Activated CD4-positive, alpha-beta memory T cell treated with anti-CD3 and anti-CD28 coated beads for 36 hours (primary cell): Measurements from ENCODE around the gene E2F1. TPM values are rescaled to one million over a fixed set of nuclear protein-coding genes. Genes with fewer than 3 reads are reported as not detected.
"Not testable (repeated sequence)": the region's sequence is repeated elsewhere in the genome, so short reads cannot be mapped to it uniquely, and the experiment has no call there.

Experiments
- CTCF ChIA-PET: fragments of 350-600 bp; sonication (Branson Sonifier 250); formaldehyde crosslinking; loops from one replicate; lab custom pipeline; 2021; ENCODE audit warnings: antibody characterized with exemption, inconsistent platforms; lab: Charles Lee
- POLR2A ChIA-PET: fragments of 350-600 bp; sonication (Branson Sonifier 250); formaldehyde crosslinking; loops from one replicate; lab custom pipeline; 2021; ENCODE audit warnings: antibody characterized with exemption; lab: Charles Lee
- DNase-seq: peaks from one replicate; pipeline ENCODE4 v3.0.0-alpha.2; 2020
- H3K27ac Mint-ChIP-seq: one replicate; pipeline ENCODE4 v1.8.0; 2021; ENCODE audit warnings: mixed read lengths
- H3K27me3 Mint-ChIP-seq: one replicate; pipeline ENCODE4 v1.8.0; 2021; ENCODE audit warnings: mixed read lengths
- H3K36me3 Mint-ChIP-seq: one replicate; pipeline ENCODE4 v1.8.0; 2021; ENCODE audit warnings: mixed read lengths
- H3K4me1 Mint-ChIP-seq: one replicate; pipeline ENCODE4 v1.8.0; 2021; ENCODE audit warnings: low read depth, mixed read lengths
- H3K4me3 Mint-ChIP-seq: one replicate; pipeline ENCODE4 v1.8.0; 2021; ENCODE audit warnings: mild to moderate bottlenecking, mixed read lengths
- H3K9me3 Mint-ChIP-seq: one replicate; pipeline ENCODE4 v1.8.0; 2021; ENCODE audit warnings: mixed read lengths
- intact Hi-C: fragments of 100-400 bp; cut with micrococcal nuclease; formaldehyde crosslinking; loops from one replicate; pipeline ENCODE4 v1.15.1; 2023
- total RNA-seq, 2 experiments: library from RNA; stranded (reverse); gene quantifications; one replicate each; pipeline ENCODE4 v1.2.3, GENCODE V29; 2021

Gene E2F1
- total RNA-seq, 2 experiments from 2014 or later = 66.8 to 67.8 TPM

DNA sequence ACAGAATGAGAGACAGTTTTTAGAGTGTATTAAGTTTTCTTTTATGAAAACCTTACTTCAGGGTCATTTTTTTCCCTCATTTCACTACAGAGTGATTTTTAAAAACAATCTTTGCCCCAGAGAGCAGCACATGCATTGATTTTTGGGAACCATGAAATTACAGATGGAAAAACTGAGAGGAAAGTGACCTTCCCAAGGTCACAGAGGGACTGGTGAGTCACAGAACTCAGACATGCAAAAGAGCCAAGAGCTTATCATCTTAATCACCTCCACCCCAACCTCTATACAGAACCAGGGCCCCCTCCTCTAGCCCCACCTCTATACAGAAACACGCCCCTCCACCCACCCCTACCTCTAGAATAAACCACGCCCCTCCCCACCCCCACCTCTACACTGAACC lies 23.2 kb upstream of the E2F1 start:
- H3K9me3 Mint-ChIP-seq = no peaks in the 10 kb centered on the region
- peaks cover 11% of the 10 kb centered on the region for H3K4me1 Mint-ChIP-seq
- CTCF ChIA-PET = no interaction called here

DNA sequence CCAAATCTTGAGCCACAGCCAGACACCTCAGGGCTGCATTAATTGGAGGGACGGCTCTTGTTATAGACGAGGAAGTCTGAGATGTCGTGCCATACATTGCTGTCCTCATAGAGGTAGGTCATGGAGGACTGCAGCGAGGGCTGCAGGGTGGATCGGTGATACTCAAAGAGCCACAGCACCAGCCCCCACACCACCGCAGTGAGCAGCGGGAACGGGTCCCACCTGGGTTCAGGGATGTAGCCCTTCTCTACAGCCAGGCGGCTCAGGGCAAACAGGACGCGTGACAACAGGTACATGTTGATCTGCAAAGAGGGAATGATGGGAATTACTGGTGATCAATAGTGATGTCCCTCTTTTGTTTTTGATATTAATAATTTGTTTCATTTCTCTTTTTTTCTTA lies 21.5 kb upstream of the E2F1 start:
- peaks cover 11% of the 10 kb centered on the region for H3K4me1 Mint-ChIP-seq
- no peak overlapping the region for H3K27ac Mint-ChIP-seq
- DNase-seq = no peak
- ChIA-PET POLR2A (no interaction called here), CTCF (no interaction called here)
- H3K9me3 Mint-ChIP-seq = no peaks in the 10 kb centered on the region
- H3K36me3 Mint-ChIP-seq = peaks cover 9% of the 10 kb centered on the region
- no peaks in the 10 kb centered on the region for H3K27me3 Mint-ChIP-seq
- intact Hi-C loops = no loop called here
- H3K4me3 Mint-ChIP-seq = no peak overlapping the region

More for the DNA sequence above, 23.2 kb upstream of the E2F1 start:
- H3K4me3 Mint-ChIP-seq = no peak overlapping the region
- H3K27me3 Mint-ChIP-seq = no peaks in the 10 kb centered on the region
- DNase-seq = no peak
- H3K36me3 Mint-ChIP-seq = peaks cover 17% of the 10 kb centered on the region
- POLR2A ChIA-PET = interaction anchor here (1.4 kb wide), 1 partner anchor 10 kb away, joined by 4 read pairs; the partner anchor contains the start of gene PXMP4
- intact Hi-C loops = no loop called here
- H3K27ac Mint-ChIP-seq = peak overlapping the region; percentile 75

DNA sequence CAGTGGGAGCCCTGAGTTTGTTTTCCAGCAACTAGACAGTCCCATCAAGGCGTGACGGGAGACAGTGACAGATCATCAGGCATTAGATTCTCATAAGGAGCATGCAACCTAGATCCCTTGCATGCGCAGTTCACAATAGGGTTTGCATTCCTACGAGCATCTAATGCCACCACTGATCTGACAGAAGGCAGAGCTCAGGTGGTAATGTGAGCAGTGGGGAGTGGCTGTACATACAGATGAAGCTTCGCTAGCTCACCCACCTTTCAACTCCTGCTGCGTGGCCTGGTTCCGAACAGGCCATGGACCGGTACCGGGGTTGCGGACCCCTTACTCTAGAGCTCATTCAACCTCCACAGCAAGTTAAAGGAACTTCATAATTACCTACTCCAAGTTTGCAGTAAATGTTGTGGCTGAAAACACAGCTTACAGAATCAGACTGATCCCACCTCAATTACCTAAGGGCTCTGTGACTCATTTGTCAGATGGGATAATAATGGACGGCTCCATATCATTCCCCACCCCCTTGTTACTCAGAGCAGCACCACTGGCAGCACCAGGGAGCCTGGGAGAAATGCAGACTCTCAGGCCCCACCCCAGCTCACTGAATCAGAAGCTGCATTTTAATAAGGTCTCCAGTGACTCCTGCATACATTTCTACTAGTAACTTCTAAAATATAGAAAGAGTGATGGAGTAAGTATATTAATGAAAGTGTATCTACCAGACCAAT lies 18.2 kb upstream of the E2F1 start:
- CTCF ChIA-PET = no interaction called here
- Mint-ChIP-seq H3K4me1 (peaks cover 3% of the 10 kb centered on the region), H3K4me3 (no peak overlapping the region), H3K27me3 (no peaks in the 10 kb centered on the region), H3K9me3 (no peaks in the 10 kb centered on the region), H3K27ac (no peak overlapping the region), H3K36me3 (no peaks in the 10 kb centered on the region)
- intact Hi-C loops = no loop called here
- DNase-seq = no peak
- POLR2A ChIA-PET = no interaction called here

DNA sequence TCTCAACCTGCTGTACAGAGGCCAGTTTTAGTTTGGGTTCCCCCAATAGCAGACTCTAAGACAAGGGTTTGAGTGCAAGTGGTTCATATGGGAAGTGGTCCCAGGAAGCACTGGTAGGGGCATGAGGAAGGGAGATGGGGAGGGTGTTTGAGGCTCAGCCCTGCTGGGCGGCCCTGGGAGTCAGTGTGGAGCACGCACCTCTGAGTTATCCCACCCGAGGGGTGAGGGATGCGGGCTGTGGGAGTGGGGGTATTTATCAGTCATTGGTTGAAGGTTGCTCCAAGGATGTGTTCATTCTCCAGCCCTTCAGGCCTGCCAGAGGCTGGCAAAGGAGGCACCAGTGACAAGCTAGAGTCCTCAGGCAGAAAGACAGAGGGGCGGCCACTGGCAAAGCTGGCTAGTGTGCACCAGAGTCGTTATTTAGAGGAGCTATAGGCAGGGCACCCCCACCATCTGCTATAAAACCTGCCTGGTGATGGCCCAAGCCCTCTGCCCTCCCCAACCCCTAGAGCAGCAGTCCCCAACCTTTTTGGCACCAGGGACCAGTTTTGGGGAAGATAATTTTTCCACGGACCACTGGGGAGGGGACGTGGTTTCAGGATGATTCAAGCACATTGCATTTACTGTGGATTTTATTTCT lies 17.4 kb upstream of the E2F1 start:
- no peak for DNase-seq
- H3K9me3 Mint-ChIP-seq = no peaks in the 10 kb centered on the region
- H3K4me1 Mint-ChIP-seq = no peaks in the 10 kb centered on the region
- no peaks in the 10 kb centered on the region for H3K27me3 Mint-ChIP-seq
- H3K4me3 Mint-ChIP-seq = no peak overlapping the region
- H3K27ac Mint-ChIP-seq = no peak overlapping the region
- ChIA-PET POLR2A (no interaction called here), CTCF (no interaction called here)
- intact Hi-C loops = no loop called here
- no peaks in the 10 kb centered on the region for H3K36me3 Mint-ChIP-seq

DNA sequence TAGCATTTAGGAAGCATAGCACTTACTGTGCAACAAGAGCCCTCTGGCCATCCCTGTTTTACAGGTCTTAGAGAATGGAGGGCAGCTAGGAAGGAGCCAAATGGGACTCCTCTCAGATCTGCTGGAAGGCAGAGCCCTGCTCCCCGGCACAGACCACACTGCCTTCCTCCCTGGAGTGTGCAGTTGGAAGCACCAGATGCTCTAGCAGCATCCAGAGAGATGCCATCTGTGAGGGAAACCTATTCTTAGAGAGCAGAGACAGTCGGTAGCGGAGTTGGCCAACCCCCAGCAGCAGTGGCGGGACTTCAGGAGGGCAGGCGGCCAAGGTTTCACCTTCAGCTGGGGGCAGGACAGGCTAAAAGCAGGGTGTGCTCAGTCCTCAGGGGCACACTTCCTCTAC lies 16.7 kb upstream of the E2F1 start:
- intact Hi-C loops = no loop called here
- Mint-ChIP-seq H3K9me3 (peaks cover 3% of the 10 kb centered on the region), H3K4me3 (no peak overlapping the region), H3K4me1 (no peaks in the 10 kb centered on the region), H3K27ac (no peak overlapping the region), H3K27me3 (no peaks in the 10 kb centered on the region), H3K36me3 (no peaks in the 10 kb centered on the region)
- ChIA-PET CTCF (no interaction called here), POLR2A (no interaction called here)
- no peak for DNase-seq

DNA sequence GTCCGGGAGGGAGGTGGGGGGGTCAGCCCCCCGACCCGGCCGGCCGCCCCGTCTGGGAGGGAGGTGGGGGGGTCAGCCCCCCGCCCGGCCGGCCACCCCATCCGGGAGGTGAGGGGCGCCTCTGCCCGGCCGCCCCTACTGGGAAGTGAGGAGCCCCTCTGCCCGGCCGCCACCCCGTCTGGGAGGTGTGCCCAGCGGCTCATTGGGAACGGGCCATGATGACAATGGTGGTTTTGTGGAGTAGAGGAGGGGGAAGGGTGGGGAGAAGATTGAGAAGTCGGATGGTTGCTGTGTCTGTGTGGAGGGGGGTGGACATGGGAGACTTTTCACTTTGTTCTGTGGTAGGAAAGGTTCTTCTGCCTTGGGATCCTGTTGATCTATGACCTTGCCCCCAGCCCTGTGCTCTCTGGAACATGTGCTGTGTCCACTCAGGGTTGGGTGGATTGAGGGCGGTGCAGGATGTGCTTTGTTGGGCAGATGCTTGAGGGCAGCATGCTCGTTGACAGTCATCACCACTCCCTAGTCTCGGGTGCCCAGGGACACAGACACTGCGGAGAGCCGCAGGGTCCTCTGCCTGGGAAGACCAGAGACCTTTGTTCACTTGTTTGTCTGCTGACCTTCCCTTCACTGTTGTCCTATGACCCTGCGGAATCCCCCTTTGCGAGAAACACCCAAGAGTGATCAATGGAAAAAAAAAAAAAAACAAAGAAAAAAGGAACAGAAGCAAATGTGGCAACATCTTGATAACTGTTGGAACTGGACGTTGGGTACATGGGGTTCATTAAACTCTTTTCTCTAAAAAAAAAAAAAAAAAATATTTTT lies 15.7 kb upstream of the E2F1 start:
- no peak for DNase-seq
- CTCF ChIA-PET = no interaction called here
- intact Hi-C loops = no loop called here

GRCh38 chr20:33700696-33701441 lies 14.7 kb upstream of the E2F1 start:
- H3K9me3 Mint-ChIP-seq, H3K4me3 Mint-ChIP-seq, H3K27me3 Mint-ChIP-seq, H3K4me1 Mint-ChIP-seq, POLR2A ChIA-PET, DNase-seq, H3K36me3 Mint-ChIP-seq, H3K27ac Mint-ChIP-seq, CTCF ChIA-PET, intact Hi-C loops: not testable (repeated sequence)

More for the DNA sequence above, 15.7 kb upstream of the E2F1 start:
- POLR2A ChIA-PET = no interaction called here
- Mint-ChIP-seq H3K36me3 (no peaks in the 10 kb centered on the region), H3K4me1 (no peaks in the 10 kb centered on the region), H3K9me3 (peaks cover 3% of the 10 kb centered on the region), H3K4me3 (no peak overlapping the region), H3K27me3 (no peaks in the 10 kb centered on the region), H3K27ac (no peak overlapping the region)

- CTCF ChIA-PET, DNase-seq, H3K4me3 Mint-ChIP-seq, H3K9me3 Mint-ChIP-seq, H3K4me1 Mint-ChIP-seq, intact Hi-C loops, H3K27me3 Mint-ChIP-seq, H3K27ac Mint-ChIP-seq, POLR2A ChIA-PET, H3K36me3 Mint-ChIP-seq: not testable (repeated sequence)
Measured at GRCh38 chr20:33698966-33699365, 12.8 kb upstream of the E2F1 start.

DNA sequence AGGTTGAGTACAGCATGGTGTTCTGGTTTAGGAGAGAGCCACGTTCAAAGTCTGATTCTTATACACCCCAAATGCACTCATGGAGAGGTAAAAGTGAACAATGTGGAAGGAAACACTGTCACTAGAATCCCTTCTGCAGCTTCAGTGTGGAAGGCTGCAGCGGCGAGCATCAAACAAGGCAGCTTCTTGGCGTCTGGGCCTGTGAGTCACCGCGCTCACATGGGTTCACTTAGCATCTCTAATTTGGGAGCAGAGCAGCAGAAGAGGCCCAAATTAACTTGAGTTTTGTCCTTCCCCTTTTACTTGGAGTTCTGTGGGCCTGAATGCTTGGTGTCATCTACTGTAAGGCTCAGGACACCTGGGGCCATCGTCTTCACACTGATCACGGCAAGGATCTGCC lies 10.9 kb upstream of the E2F1 start:
- DNase-seq = no peak
- H3K36me3 Mint-ChIP-seq = no peaks in the 10 kb centered on the region
- intact Hi-C loops = no loop called here
- peaks cover 3% of the 10 kb centered on the region for H3K9me3 Mint-ChIP-seq
- H3K27me3 Mint-ChIP-seq = no peaks in the 10 kb centered on the region
- ChIA-PET POLR2A (no interaction called here), CTCF (no interaction called here)
- no peaks in the 10 kb centered on the region for H3K4me1 Mint-ChIP-seq
- H3K27ac Mint-ChIP-seq = no peak overlapping the region
- H3K4me3 Mint-ChIP-seq = no peak overlapping the region

DNA sequence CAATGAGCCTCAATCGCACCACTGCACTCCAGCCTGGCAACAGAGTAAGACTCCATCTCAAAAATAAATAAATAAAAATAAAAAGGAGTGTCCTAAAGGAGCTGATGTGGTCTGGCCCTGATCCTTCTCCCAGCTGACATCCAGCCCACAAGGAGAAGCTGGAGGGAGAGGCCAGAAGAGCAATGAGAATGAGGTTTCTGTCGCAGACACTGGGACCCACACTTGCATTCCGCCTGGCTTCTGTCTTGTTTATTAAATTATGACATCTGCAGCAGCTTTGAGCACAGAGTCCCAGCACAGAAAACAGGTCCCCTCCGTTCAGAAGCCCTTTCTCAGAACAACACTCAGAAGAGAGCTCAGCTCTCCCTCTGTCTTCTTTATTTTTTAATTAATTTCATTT lies 10.3 kb upstream of the E2F1 start:
- Mint-ChIP-seq H3K4me1 (no peaks in the 10 kb centered on the region), H3K27me3 (no peaks in the 10 kb centered on the region), H3K4me3 (no peak overlapping the region), H3K27ac (no peak overlapping the region), H3K9me3 (peaks cover 3% of the 10 kb centered on the region), H3K36me3 (no peaks in the 10 kb centered on the region)
- POLR2A ChIA-PET = no interaction called here
- intact Hi-C loops = no loop called here
- CTCF ChIA-PET = no interaction called here
- no peak for DNase-seq

DNA sequence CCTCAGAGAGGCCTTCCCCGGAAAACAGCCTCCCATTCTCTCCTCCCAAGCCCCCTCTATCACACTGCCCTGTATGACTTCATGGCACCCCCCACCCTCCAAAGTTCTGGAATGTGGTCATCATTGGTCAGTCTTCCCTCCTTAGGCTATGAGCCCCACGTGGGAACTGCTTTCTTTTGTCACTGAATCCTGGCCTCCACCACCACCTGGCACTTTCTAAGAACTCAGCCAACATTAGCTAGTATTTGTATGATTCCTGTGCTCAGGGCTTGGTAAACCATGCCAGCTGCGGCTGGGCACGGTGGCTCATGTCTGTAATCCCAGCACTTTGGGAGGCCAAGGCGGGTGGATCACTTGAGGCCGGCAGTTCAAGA lies 8.4 kb upstream of the E2F1 start:
- H3K27me3 Mint-ChIP-seq = no peaks in the 10 kb centered on the region
- DNase-seq = no peak
- POLR2A ChIA-PET = no interaction called here
- intact Hi-C loops = no loop called here
- no peak overlapping the region for H3K27ac Mint-ChIP-seq
- no peaks in the 10 kb centered on the region for H3K36me3 Mint-ChIP-seq
- CTCF ChIA-PET = no interaction called here
- H3K4me1 Mint-ChIP-seq = peaks cover 7% of the 10 kb centered on the region
- no peak overlapping the region for H3K4me3 Mint-ChIP-seq
- peaks cover 3% of the 10 kb centered on the region for H3K9me3 Mint-ChIP-seq
